HG03175 (cell line): Measurements from ENCODE around the gene MAGEA3.
"Not testable (repeated sequence)": the region's sequence is repeated elsewhere in the genome, so short reads cannot be mapped to it uniquely, and the experiment has no call there.

Experiments used
- ATAC-seq: cut with Tn5 transposase; IDR thresholded peaks from one replicate; pipeline ENCODE4 v1.9.1; 2021; ENCODE audit warnings: mild to moderate bottlenecking, moderate library complexity; ENCODE audit not compliant: unreplicated experiment

The MAGEA3 gene

DNA sequence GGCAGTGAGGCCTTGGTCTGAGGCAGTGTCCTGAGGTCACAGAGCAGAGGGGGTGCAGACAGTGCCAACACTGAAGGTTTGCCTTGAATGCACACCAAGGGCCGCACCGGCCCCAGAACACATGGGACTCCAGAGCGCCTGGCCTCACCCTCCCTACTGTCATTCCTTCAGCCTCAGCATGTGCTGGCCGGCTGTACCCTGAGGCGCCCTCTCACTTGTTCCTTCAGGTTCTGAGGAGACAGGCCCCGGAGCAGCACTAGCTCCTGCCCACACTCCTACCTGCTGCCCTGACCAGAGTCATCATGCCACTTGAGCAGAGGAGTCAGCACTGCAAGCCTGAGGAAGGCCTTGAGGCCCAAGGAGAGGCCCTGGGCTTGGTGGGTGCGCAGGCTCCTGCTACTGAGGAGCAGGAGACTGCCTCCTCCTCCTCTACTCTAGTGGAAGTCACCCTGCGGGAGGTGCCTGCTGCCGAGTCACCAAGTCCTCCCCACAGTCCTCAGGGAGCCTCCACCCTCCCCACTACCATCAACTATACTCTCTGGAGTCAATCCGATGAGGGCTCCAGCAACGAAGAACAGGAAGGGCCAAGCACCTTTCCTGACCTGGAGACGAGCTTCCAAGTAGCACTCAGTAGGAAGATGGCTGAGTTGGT, 37.4 kb downstream of the MAGEA3 start:
- ATAC-seq = no peak

DNA sequence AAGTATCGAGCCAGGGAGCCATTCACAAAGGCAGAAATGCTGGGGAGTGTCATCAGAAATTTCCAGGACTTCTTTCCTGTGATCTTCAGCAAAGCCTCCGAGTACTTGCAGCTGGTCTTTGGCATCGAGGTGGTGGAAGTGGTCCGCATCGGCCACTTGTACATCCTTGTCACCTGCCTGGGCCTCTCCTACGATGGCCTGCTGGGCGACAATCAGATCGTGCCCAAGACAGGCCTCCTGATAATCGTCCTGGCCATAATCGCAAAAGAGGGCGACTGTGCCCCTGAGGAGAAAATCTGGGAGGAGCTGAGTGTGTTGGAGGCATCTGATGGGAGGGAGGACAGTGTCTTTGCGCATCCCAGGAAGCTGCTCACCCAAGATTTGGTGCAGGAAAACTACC, 37.9 kb downstream of the MAGEA3 start:
- not testable (repeated sequence) for ATAC-seq

DNA sequence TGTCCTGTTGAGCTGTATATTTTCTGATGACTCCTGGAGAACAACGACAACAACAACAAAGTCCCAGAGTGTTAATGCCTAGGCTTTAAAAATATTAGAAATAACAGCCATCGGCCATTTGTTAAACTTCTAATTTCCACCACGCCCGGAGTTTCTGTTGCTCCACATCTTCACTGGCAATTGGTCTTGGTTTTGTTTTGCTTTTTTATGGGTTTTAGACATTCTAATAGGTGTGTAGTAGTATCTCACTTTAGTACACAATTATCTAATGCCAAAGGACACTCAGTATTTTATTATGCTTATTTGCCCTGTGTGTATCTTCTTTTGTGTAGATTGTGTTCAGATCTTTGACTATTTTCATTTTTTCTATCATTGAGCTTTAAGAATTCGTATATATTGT, 40.0 kb downstream of the MAGEA3 start:
- ATAC-seq = no peak
